22Rv1 (cell line): ENCODE measurements around the gene MGA.

Source experiments
- H3K27ac ChIP-seq: fragments of 450-650 bp; 2 replicates; pipeline ENCODE4 v1.5.1; 2017
- ZFX ChIP-seq: fragments of 450-650 bp; IDR thresholded peaks from 2 replicates; pipeline ENCODE4 v1.6.1; 2017; ENCODE audit warnings: antibody characterized with exemption, borderline replicate concordance
- TF ChIP-seq, protein P1 (sequence below): fragments of 450-650 bp; IDR thresholded peaks from 2 replicates; pipeline ENCODE4 v1.5.1; 2017; ENCODE audit warnings: mild to moderate bottlenecking

Gene MGA

DNA sequence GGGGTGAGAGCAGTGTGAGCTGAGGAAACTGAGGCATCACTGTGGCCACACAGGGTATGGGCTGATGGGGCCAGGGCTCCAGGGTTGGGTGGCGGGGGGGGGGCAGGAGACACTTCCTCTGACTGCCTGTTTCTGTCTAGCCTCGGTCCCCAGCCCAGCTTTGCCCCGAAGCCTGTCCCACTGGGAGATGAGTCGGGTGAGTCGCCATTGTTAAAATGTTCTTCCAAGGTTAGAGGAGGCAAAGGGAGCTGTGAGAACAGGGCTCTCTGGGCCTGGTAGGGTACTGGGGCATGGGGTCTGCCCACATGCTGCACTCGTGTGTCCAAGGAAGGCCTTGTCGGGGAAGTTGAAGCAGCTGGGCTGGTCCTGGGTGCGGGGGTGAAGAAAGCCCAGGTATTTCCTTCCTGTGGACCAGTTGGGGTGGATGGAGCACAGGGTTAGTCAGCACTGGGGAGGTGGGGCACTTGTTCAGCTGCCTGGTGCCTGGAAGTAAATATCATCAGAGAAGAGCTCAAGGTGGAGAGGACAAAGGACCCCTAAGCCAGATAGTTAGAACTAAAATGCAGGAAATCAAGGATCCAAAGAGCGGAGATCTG, 159.3 kb downstream of the MGA start:
- H3K27ac ChIP-seq = no peak overlapping the region
- TF ChIP-seq, protein P1, sequence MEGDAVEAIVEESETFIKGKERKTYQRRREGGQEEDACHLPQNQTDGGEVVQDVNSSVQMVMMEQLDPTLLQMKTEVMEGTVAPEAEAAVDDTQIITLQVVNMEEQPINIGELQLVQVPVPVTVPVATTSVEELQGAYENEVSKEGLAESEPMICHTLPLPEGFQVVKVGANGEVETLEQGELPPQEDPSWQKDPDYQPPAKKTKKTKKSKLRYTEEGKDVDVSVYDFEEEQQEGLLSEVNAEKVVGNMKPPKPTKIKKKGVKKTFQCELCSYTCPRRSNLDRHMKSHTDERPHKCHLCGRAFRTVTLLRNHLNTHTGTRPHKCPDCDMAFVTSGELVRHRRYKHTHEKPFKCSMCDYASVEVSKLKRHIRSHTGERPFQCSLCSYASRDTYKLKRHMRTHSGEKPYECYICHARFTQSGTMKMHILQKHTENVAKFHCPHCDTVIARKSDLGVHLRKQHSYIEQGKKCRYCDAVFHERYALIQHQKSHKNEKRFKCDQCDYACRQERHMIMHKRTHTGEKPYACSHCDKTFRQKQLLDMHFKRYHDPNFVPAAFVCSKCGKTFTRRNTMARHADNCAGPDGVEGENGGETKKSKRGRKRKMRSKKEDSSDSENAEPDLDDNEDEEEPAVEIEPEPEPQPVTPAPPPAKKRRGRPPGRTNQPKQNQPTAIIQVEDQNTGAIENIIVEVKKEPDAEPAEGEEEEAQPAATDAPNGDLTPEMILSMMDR = no peak
- no peak for TF ChIP-seq ZFX

DNA sequence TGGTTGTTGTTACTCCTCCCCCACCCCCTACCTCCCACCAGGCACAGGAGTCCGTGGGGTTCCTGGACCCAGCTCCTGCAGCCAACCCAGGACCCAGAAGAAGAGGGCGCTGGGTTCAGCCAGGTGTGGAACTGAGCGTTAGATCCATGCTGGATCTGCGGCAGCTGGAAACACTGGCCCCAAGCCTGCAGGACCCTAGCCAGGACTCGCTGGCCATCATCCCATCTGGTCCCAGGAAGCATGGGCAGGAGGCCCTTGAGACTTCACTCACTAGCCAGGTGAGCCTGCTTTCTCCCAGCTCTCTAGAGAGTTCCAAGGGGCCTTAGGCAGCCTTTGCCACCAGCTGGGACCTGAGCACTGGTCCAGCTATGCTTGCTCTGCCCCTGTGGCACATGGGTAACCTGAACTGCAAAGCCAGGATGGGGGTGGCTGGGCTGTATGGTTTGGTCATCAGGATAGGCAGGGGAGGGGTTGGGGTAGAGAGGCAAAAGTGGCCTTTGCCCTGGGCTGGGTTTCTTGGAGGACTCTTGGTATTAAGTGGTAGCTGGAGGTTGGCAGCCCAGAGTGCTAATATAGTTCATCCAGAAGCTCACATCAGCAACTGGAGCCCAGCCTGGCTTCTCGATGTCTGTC, 160.7 kb downstream of the MGA start:
- H3K27ac ChIP-seq = no peak overlapping the region
- no peak for TF ChIP-seq ZFX

DNA sequence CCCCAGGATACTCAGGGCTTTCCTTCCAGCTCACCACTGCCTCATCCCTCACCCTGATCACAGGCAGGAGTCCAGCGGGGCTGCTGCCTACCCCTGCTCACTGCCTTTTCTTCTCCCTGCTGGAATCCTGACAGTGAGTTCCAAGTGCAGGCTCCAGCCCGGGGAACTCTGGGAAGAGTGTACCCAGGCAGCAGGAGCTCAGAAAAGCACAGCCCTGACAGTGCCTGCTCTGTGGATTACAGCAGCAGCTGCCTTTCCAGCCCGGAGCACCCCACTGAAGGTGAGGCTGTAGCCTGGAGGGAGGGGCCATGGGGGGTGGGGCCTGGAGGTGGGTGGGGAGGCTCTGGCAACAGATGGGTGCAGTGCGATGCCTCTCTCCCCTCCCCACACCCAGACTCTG, 161.6 kb downstream of the MGA start:
- H3K27ac ChIP-seq = no peak overlapping the region
- TF ChIP-seq ZFX = no peak
- TF ChIP-seq, protein P1 = no peak

DNA sequence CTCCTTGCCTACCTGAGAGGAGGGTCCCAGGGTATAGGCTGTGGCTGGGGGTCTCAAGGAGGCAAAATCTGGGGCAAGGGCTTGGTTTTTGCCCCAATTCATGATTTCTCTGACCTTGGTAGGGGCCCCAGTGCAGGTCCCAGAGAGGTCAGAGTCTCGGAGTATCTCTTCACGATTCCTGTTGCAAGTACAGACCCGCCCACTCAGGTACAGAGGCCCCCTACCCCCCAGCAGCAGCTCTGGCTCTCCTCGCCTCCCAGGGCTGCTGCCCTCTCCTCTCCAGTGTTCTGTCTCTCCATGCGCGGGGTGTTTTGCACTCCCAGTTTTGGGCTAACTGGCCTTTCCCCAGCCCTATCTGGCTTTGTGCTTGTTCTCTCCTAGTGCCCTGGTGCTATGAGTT, 162.3 kb downstream of the MGA start:
- TF ChIP-seq ZFX = no peak
- TF ChIP-seq, protein P1 = no peak
- H3K27ac ChIP-seq = no peak overlapping the region
